Kidney (tissue), 14 donors: Measurements from ENCODE around the gene SEMA5B. TPM values are rescaled to one million over a fixed set of nuclear protein-coding genes. Genes with fewer than 3 reads are reported as not detected.

Source experiments
- DNase-seq, 5 donors: peaks; one replicate each; pipeline ENCODE4 v3.0.0-alpha.2; 2013 to 2020
- FAIRE-seq: peaks from 2 replicates; lab custom pipeline; 2012; peaks lifted over from hg19 to GRCh38; lab: Jason Lieb, UNC
- H3K27ac ChIP-seq, 2 donors: one replicate each; pipeline ENCODE4 v1.7.0; 2013; ENCODE audit warnings: low read depth in 2 of 2, low read length in 2 of 2, inconsistent platforms in 1 of 2
- H3K27me3 ChIP-seq: one replicate; pipeline ENCODE4 v1.7.1; 2013; ENCODE audit warnings: low read length, inconsistent platforms; ENCODE audit not compliant: control insufficient read depth, insufficient read depth
- H3K36me3 ChIP-seq, 3 donors: one replicate each; pipeline versions ENCODE4 v1.7.0 to v1.7.1; 2013; ENCODE audit warnings: low read length in 3 of 3, control low read depth in 1 of 3, inconsistent platforms in 1 of 3; ENCODE audit not compliant: insufficient read depth in 3 of 3, control insufficient read depth in 2 of 3
- H3K4me1 ChIP-seq, 3 donors: one replicate each; pipeline versions ENCODE4 v1.7.0 to v1.7.1; 2013; ENCODE audit warnings: low read length in 3 of 3, inconsistent platforms in 1 of 3, low read depth in 1 of 3; ENCODE audit not compliant: control insufficient read depth in 2 of 3, insufficient read depth in 2 of 3
- H3K4me3 ChIP-seq, 3 donors: one replicate each; pipeline versions ENCODE4 v1.7.0 to v1.8.1; 2013; ENCODE audit warnings: low read length in 3 of 3, control low read depth in 1 of 3, inconsistent platforms in 1 of 3
- H3K9ac ChIP-seq, 3 donors: one replicate each; pipeline versions ENCODE4 v1.7.0 to v1.7.1; 2013; ENCODE audit warnings: low read length in 3 of 3, control low read depth in 1 of 3, inconsistent platforms in 1 of 3
- H3K9me3 ChIP-seq, 3 donors: one replicate each; pipeline versions ENCODE4 v1.7.0 to v1.7.1; 2013; ENCODE audit warnings: low read length in 3 of 3, control low read depth in 1 of 3, inconsistent platforms in 1 of 3; ENCODE audit not compliant: control insufficient read depth in 2 of 3, insufficient read depth in 1 of 3
- intact Hi-C: fragments of 100-400 bp; cut with DNase I; formaldehyde crosslinking; loops from one replicate; pipeline ENCODE4 v1.11.1; 2022
- polyA plus RNA-seq: library from polyadenylated mRNA; stranded (reverse); fragments of 350-450 nt; fragmentation: Illumina TruSeq; extraction: RNeasy Lipid Tissue Mini Kit (QIAGEN cat#74804); gene quantifications from one replicate; pipeline ENCODE4 v1.2.3, GENCODE V29; 2014; ENCODE audit warnings: low read depth, low replicate concordance; ENCODE audit not compliant: insufficient read depth
- total RNA-seq: library from RNA; stranded (reverse); fragmentation: NEBNext Ultra II Directional; extraction: Animal tissue kit (Norgen Biotek cat#: 25700); gene quantifications from one replicate; pipeline ENCODE4 v1.2.1, GENCODE V29; 2021
- TF ChIP-seq, protein P1 (sequence below): IDR thresholded peaks from 3 replicates; pipeline ENCODE4 v1.5.1; 2012; ENCODE audit warnings: mild to moderate bottlenecking, moderate library complexity, borderline replicate concordance; ENCODE audit not compliant: insufficient read depth; ENCODE audit errors: extremely low read depth
- donor health status: control.
- donor health status: control.
- donor health status: control.
- donor health status: control.
- donor health status: control.
- donor health status: DM: yes; HTN: yes; CAD: no.
- donor health status: Normal renal cell carcinoma (clear cell type).

SEMA5B gene
- total and polyA plus RNA-seq, 2 donors from 2014 or later, result 6.6 to 8.4 TPM

DNA sequence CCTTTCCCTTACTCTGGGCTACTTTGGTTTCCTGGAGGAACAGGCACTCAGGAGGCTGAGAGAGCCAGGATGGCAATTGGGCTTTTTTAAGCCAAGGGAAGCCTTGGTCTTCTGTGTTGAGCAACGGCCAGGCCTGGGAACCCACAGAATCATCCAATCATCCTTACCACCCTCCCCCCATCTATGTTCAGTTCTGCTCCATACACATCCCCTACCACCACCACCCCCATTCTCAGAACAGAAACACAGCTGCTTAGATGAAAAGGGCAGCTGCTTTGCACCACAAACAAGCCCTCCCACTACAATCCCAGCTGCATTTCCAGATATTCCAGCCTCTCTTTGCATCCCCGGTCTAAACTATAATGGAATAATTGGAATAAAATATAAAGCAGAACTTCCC is 21.0 kb downstream of the SEMA5B start:
- DNase-seq (peak in 1 of 5 donors; percentile 48), FAIRE-seq (no peak)
- no peaks in the 10 kb centered on the region for H3K4me1 ChIP-seq
- no peak overlapping the region for H3K27ac ChIP-seq
- intact Hi-C loops, result no loop called here
- H3K36me3 ChIP-seq, result no peaks in the 10 kb centered on the region
- no peaks in the 10 kb centered on the region for H3K9me3 ChIP-seq
- H3K27me3 ChIP-seq, result no peaks in the 10 kb centered on the region
- H3K9ac ChIP-seq, result no peak overlapping the region
- TF ChIP-seq, protein P1, sequence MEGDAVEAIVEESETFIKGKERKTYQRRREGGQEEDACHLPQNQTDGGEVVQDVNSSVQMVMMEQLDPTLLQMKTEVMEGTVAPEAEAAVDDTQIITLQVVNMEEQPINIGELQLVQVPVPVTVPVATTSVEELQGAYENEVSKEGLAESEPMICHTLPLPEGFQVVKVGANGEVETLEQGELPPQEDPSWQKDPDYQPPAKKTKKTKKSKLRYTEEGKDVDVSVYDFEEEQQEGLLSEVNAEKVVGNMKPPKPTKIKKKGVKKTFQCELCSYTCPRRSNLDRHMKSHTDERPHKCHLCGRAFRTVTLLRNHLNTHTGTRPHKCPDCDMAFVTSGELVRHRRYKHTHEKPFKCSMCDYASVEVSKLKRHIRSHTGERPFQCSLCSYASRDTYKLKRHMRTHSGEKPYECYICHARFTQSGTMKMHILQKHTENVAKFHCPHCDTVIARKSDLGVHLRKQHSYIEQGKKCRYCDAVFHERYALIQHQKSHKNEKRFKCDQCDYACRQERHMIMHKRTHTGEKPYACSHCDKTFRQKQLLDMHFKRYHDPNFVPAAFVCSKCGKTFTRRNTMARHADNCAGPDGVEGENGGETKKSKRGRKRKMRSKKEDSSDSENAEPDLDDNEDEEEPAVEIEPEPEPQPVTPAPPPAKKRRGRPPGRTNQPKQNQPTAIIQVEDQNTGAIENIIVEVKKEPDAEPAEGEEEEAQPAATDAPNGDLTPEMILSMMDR, result no peak
- H3K4me3 ChIP-seq, result no peak overlapping the region

DNA sequence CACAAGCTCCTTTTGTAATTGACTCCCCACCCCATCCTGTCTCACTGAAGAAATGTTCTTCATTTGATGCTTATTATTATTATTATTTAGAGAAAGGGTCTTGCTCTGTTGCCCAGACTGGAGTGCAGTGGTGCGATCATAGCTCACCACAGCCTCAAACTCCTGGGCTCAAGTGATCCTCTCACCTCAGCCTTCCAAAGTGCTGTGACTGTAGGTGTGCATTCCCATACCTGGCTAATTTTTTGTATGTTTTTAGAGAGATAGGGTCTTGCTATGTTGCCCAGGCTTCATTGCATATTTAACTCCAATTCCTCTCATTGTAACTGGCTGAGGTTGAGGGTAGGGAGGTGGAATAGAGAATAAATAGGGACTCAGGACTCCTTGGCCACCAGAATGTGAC is 22.3 kb downstream of the SEMA5B start:
- Histone ChIP-seq H3K27me3 (no peaks in the 10 kb centered on the region), H3K9ac (no peak overlapping the region), H3K4me3 (no peak overlapping the region), H3K36me3 (no peaks in the 10 kb centered on the region), H3K9me3 (no peaks in the 10 kb centered on the region), H3K4me1 (no peaks in the 10 kb centered on the region), H3K27ac (no peak overlapping the region)
- TF ChIP-seq, protein P1, result no peak
- FAIRE-seq (no peak), DNase-seq (no peak)
- intact Hi-C loops, result no loop called here

DNA sequence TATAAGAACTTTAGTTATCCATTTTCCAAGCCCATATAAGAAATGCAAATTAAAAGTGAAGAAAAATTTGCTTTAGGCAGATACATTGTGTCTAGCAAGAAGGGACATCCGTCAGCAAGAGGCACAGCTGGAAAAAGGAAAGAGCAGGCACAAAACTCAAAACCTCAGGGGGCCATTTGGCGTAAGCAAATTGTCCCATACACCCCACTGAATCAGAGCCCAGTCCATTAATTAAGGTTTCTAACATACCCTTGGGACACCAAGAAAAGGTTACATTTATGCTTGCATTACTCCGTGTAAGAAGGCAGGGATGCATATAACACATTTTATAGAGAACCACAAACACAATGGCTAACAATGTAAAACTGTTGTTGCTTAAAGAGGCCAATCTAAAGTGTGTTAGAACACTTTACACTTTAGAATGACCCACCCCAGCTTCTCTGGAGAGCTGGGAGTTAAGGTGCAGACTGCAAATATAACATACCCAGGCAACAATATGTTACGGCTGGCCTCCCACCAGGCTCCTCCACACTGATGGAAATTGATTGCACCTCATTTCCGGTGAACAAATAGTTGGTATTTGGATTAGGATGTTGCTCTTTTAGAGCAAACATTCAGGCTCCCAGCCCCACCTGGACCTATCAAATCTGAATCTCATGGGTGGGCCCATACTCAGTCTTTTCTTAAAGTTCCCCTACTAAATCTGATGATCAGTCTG is 23.2 kb downstream of the SEMA5B start:
- H3K36me3 ChIP-seq, result no peaks in the 10 kb centered on the region
- intact Hi-C loops, result no loop called here

More for the DNA sequence above, 23.2 kb downstream of the SEMA5B start:
- no peak overlapping the region for H3K9ac ChIP-seq
- DNase-seq (no peak), FAIRE-seq (no peak)
- no peaks in the 10 kb centered on the region for H3K27me3 ChIP-seq
- no peak overlapping the region for H3K4me3 ChIP-seq
- no peak overlapping the region for H3K27ac ChIP-seq
- H3K9me3 ChIP-seq, result no peaks in the 10 kb centered on the region
- no peaks in the 10 kb centered on the region for H3K4me1 ChIP-seq
- TF ChIP-seq, protein P1, result no peak
